NCI-H526 (cell line): ENCODE results near the gene SUFU.
"Not testable (repeated sequence)": the region's sequence is repeated elsewhere in the genome, so short reads cannot be mapped to it uniquely, and the experiment has no call there.

Experiments
- DNase-seq, 2 experiments: peaks; one replicate each; lab custom pipeline; 2025; lab: John Stamatoyannopoulos, UW

The SUFU gene

GRCh38 chr10:102480396-102480795 is 23.4 kb upstream of the SUFU start:
- DNase-seq: no peak

GRCh38 chr10:102484021-102484420 is 19.8 kb upstream of the SUFU start:
- DNase-seq: no peak

- DNase-seq: no peak
Measured at GRCh38 chr10:102485093-102485784, 18.5 kb upstream of the SUFU start.

- no peak for DNase-seq
Measured at GRCh38 chr10:102491136-102491535, 12.6 kb upstream of the SUFU start.

GRCh38 chr10:102492344-102492939 is 11.3 kb upstream of the SUFU start:
- no peak for DNase-seq

- DNase-seq: peak in 1 of 2 experiments; percentile 44
Measured at GRCh38 chr10:102492983-102493382, 10.8 kb upstream of the SUFU start.

- DNase-seq: no peak
Measured at GRCh38 chr10:102493771-102494170, 10.0 kb upstream of the SUFU start.

- no peak for DNase-seq
Measured at GRCh38 chr10:102497545-102497944, 6.2 kb upstream of the SUFU start.

- no peak for DNase-seq
Measured at GRCh38 chr10:102499356-102499755, 4.4 kb upstream of the SUFU start.

GRCh38 chr10:102500686-102501085 is 3.1 kb upstream of the SUFU start:
- not testable (repeated sequence) for DNase-seq

- no peak for DNase-seq
Measured at GRCh38 chr10:102501201-102502028, 2.4 kb upstream of the SUFU start.

GRCh38 chr10:102502029-102502336 is 1.8 kb upstream of the SUFU start:
- DNase-seq: peak; percentile 94 to 97

- DNase-seq: peak; percentile 97 to 99
Measured at GRCh38 chr10:102502337-102503151, 1.2 kb upstream of the SUFU start, which contains the start of gene ACTR1A. Gene ACTR1A (minus strand): TSS chr10:102502712. CDS start chr10:102502647, 65 bp downstream.

GRCh38 chr10:102504179-102504975 is 605 bp downstream of the SUFU start:
- peak in 1 of 2 experiments; percentile 44 for DNase-seq

GRCh38 chr10:102504976-102505300 is 1.2 kb downstream of the SUFU start:
- DNase-seq: no peak

GRCh38 chr10:102505462-102506115 is 1.8 kb downstream of the SUFU start:
- DNase-seq: no peak

GRCh38 chr10:102507521-102507920 is 3.7 kb downstream of the SUFU start:
- no peak for DNase-seq

GRCh38 chr10:102508506-102508905 is 4.7 kb downstream of the SUFU start:
- DNase-seq: no peak

- DNase-seq: no peak
Measured at GRCh38 chr10:102509387-102509786, 5.6 kb downstream of the SUFU start.

GRCh38 chr10:102511583-102512274 is 8.0 kb downstream of the SUFU start:
- DNase-seq: no peak
